ENCODE data around the gene KIAA1671. TPM values are rescaled to one million over a fixed set of nuclear protein-coding genes. Genes with fewer than 3 reads are reported as not detected.
A peak's percentile ranks its signal among the peaks of the same experiment; 100 is the strongest.

Gene KIAA1671
- total and polyA plus RNA-seq, 2 of the 13 experiments (the other 11 are each of a cell fraction or from before 2014, with no cell fraction given) = 13.5 to 13.6 TPM

- TF ChIP-seq ZNF580 (CRISPR knock-in tag; IDR thresholded peaks at IDR 0.05; ENCODE audit: borderline replicate concordance, low read depth) (no peak; the same call in 1 of the 2 replicates), ZNF644 (CRISPR knock-in tag; IDR thresholded peaks at IDR 0.05; ENCODE audit: low read depth) (peak; percentile 14; the same call in 1 of the 2 replicates), FOXO1 (CRISPR knock-in tag; IDR thresholded peaks at IDR 0.05) (peak; percentile 50; the same call in 1 of the 2 replicates), ZBTB2 (CRISPR knock-in tag; IDR thresholded peaks at IDR 0.05; ENCODE audit: low read depth) (no peak), SKIL (CRISPR knock-in tag; IDR thresholded peaks at IDR 0.05; ENCODE audit: borderline replicate concordance) (peak; percentile 61; the same call in 1 of the 2 replicates), THAP11 (CRISPR knock-in tag; IDR thresholded peaks at IDR 0.05) (peak; percentile 32; the same call in 1 of the 2 replicates), MIER3 (CRISPR knock-in tag; IDR thresholded peaks at IDR 0.05; ENCODE audit: borderline replicate concordance) (peak; percentile 69; the same call in 1 of the 2 replicates), CHCHD3 (CRISPR knock-in tag; IDR thresholded peaks at IDR 0.05) (no peak), DPF2 (CRISPR knock-in tag; IDR thresholded peaks at IDR 0.05; ENCODE audit: borderline replicate concordance, low read depth) (peak; percentile 41; the same call in 1 of the 2 replicates), FOXA3 (CRISPR knock-in tag; IDR thresholded peaks at IDR 0.05) (peak; percentile 93), RARA (CRISPR knock-in tag; IDR thresholded peaks at IDR 0.05) (peak; percentile 89), ZNF816 (CRISPR knock-in tag; IDR thresholded peaks at IDR 0.05; ENCODE audit: borderline replicate concordance) (0 out of 2 replicates have a peak, but pooled peaks have one; percentile 57), NBN (conservative IDR thresholded peaks at IDR 0.05) (no peak), IRF9 (CRISPR knock-in tag; IDR thresholded peaks at IDR 0.05; ENCODE audit: borderline replicate concordance) (no peak; the same call in 1 of the 2 replicates), FOXP4 (CRISPR knock-in tag; IDR thresholded peaks at IDR 0.05) (peak; percentile 85), ZNF484 (CRISPR knock-in tag; IDR thresholded peaks at IDR 0.05; ENCODE audit: borderline replicate concordance, low read depth) (no peak), REST (IDR thresholded peaks at IDR 0.05; ENCODE audit: borderline replicate concordance in 1 of 2, low read depth in 1 of 2, low read length in 2 of 2) (no peak)
Measured at GRCh38 chr22:25109878-25110595, 157.5 kb downstream of the KIAA1671 start (continued).
